ENCODE measurements around the gene STYK1.

- TF ChIP-seq CTCF (IDR thresholded peaks at IDR 0.05) (no peak), POLR2A (IDR thresholded peaks at IDR 0.05) (no peak)
Observed at GRCh38 chr12:10645910-10646309, 27.9 kb downstream of the STYK1 start.
